GM19467 (cell line): ENCODE results near the gene UBTD2.
"Not testable (repeated sequence)": the region's sequence is repeated elsewhere in the genome, so short reads cannot be mapped to it uniquely, and the experiment has no call there.

ENCODE experiments used
- ATAC-seq: cut with Tn5 transposase; IDR thresholded peaks from one replicate; pipeline ENCODE4 v1.9.1; 2021; ENCODE audit warnings: mild to moderate bottlenecking, moderate library complexity; ENCODE audit not compliant: unreplicated experiment

UBTD2 gene

DNA sequence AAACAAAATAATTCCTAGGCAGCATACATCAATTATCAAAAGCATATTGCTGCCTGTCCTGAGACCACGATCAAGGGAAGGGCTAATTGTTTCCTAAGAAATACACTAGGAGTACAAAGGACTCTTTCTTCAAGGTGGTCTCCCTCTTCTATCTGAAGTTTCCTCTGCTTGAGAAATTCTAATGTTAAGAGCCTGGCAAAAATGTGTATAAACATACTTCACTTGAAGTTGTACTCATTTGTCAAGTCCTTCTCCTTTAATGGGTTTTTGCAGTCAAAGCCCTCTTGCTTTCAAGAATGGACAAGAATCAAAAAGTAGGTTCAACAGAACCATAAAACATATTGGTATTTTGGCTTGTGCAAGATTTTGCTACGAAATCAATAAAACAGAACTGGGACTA is 31.1 kb downstream of the UBTD2 start:
- ATAC-seq, result no peak

DNA sequence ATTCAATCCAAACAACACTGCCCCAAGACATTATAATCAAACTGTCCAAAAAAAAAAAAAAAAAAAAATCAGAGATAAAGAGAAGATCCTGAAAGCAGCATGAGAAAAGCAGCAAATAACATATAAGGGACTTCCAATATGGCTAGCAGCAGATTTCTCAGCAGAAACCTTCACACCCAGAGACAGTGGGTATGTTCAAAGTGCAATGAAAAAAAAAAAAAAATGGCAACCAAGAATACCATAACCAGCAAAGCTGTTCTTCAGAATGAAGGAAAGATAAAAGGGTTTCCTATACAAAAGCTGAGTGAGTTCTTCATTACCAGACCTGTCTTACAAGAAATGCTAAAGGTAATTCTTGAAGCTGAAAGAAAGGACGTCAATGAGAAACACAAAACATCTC is 32.1 kb downstream of the UBTD2 start:
- no peak for ATAC-seq

DNA sequence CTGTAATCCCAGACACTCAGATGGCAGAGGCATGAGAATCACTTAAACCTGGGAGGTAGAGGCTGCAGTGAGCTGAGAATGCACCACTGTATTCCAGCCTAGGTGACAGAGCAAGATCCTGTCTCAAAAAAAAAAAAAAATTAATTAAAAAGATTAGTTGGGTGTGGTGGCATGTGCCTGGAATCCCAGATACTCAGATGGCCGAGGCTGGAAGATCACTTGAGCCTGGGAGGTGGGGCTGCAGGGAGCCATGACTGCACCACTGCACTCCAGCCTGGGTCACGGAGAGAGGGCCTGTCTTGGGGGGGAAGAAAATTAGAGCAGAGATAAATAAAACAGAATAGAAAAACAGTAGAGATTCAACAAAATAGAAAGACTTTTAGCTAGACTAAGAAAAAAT is 34.9 kb downstream of the UBTD2 start:
- ATAC-seq, result no peak

DNA sequence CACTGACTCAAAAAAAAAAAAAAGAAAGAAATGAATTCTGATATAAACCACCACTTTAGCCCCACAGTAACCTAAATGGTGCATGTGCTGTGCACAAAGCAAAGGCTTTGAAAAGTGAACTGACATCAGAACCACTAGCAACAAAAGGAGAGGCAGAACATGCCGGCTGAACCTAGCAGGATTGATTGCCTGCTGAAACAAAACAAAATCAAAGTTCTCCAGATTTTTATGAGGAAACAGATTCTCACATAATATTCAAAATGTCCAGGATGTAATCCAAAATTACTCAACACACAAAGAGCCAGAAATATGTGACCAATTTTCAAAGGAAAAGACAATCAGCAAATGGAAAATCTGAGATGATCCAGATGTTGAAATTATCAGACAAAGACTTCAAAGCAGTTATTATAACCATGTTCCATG is 37.9 kb downstream of the UBTD2 start:
- no peak for ATAC-seq

GRCh38 chr5:172245046-172245445 is 38.5 kb downstream of the UBTD2 start:
- ATAC-seq, result no peak

DNA sequence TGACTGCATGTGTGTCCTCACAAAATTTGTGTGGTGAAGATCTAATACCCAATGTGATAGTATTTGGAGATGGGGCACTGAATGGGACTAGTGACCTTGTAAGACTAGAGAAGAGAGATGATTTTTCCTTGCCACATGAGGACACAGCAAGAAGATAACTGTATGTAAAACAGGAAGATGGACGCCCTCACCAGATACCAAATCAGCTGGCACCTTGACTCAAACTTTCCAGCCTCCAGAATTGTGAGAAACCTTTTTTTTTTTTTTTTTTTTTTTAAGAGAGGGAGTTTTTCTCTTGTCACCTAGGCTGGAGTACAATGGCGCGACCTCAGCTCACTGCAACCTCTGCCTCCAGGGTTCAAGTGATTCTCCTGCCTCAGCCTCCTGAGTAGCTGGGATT is 40.3 kb downstream of the UBTD2 start:
- no peak for ATAC-seq

DNA sequence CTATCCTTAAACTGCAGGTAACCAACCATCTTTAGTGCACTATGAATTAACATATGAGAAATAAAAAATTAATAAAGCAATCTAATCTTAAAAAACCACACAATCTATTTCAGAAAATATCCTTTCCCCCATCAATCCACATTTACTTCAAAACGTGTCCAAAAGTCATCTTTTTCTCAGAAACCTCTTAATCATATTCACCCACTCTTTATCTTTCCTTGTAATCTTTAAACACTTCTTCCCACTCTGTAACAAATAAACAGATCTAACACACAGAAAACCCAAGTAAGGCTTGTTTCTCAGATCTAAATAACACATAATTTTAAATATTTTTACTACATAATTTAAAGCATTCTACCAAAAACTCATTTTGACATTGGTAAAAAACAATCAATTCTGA is 45.2 kb downstream of the UBTD2 start:
- ATAC-seq, result no peak

GRCh38 chr5:172235827-172236736 is 47.5 kb downstream of the UBTD2 start:
- ATAC-seq, result no peak

- ATAC-seq, result peak; percentile 54
Measured at GRCh38 chr5:172235132-172235780, 48.3 kb downstream of the UBTD2 start.

- no peak for ATAC-seq
Measured at GRCh38 chr5:172234031-172234430, 49.5 kb downstream of the UBTD2 start.

- ATAC-seq, result no peak
Measured at GRCh38 chr5:172229904-172230303, 53.7 kb downstream of the UBTD2 start.

DNA sequence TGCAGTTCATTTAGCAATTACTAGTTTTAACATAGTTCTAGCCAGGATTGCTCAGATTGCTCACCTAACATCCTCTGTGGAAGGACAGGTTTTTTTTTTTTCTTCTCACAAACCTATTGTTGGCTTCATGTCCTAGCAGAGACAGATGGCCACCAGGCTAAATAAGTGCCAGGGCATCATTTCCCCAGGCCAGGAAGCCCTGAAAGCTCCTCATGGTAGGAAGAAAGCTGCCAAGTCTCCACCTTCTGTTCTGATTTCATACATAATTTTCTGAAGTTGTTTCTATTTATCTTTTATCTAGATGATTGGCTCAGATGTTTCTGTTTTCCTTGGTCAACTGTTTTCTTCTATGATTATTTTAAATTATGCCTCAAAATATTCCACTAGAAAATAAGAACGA is 58.6 kb downstream of the UBTD2 start:
- ATAC-seq, result no peak

DNA sequence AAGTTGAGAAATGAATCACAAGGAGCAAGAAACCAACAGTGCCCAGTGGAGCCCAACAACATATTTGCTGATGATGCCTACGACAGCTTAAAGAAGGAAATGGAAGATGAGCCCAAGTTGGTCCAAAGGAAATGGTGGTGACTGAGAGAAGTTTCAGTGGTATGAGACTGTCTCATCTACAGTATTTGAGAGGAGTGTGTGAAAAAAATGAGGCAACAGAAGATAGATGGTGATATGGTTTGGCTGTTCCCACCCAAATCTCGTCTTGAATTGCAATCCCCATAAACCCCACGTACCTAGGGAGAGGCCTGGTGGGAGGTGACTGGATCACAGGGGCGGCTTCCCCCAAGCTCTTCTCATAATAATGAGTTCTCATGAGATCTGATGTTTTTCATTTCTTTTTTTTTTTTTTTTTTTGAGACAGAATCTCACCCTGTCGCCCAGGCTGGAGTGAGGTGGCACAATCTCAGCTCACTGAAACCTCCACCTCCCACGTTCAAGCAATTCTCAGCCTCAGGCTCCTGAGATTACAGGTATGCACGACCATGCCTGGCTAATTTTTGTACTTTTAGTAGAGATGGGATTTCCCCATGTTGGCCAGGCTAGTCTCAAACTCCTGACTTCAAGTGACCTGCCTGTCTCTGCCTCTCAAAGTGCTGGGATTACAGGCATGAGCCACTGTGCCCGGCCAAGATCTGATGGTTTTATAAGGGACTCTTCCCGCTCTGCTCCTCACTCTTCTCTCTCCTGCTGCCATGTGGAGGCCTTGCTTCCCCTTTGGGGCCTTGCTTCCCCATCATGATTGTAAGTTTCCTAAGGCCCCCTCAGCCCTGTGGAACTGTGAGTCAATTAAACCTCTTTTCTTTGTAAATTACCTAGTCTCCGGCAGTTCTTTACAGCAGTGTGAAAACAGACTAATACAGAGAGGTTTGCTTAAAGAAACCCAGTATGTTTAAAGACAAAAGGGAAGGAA is 59.4 kb downstream of the UBTD2 start:
- peak; percentile 61 for ATAC-seq

- ATAC-seq, result no peak
Measured at GRCh38 chr5:172219296-172219695, 64.3 kb downstream of the UBTD2 start.

DNA sequence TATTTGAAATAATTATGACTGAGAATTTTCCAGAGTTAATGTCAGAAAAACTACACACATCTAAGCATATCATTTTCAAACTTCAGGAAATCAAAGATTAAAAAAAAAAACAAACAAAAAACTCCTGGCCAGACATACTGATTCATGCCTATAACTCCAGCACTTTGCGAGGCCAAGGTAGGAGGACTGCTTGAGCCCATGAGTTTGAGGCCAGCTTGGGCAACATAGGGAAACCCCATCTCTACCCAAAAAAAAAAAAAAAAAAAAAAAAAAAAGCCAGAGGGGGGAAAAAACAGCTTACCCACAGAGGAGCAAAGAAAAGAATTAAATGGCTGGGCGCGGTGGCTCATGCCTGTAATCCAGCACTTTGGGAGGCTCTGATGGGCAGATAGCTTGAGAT is 67.2 kb downstream of the UBTD2 start:
- ATAC-seq, result no peak

GRCh38 chr5:172213126-172213525 is 70.4 kb downstream of the UBTD2 start:
- ATAC-seq, result no peak

GRCh38 chr5:172211676-172212075 is 71.9 kb downstream of the UBTD2 start:
- no peak for ATAC-seq

- ATAC-seq, result no peak
Measured at GRCh38 chr5:172209714-172210113, 73.8 kb downstream of the UBTD2 start.

DNA sequence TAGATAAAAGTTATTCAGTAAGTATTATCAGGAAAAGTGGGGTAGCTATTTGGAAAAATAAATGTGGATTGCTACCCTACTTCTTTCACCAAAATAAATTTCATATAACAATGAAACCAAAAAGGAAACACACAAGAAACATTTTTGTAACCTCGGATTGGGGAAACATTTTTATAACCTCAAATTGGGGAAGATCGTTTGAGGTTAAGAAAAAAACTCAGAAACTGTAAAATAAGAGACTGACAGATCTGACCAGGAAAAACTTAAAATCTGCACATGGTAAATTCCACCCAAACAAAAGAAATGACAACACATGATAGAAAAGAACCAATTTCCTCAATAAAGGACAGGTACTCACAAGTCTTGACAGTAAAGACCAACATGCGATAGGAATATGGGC is 76.1 kb downstream of the UBTD2 start:
- no peak for ATAC-seq

DNA sequence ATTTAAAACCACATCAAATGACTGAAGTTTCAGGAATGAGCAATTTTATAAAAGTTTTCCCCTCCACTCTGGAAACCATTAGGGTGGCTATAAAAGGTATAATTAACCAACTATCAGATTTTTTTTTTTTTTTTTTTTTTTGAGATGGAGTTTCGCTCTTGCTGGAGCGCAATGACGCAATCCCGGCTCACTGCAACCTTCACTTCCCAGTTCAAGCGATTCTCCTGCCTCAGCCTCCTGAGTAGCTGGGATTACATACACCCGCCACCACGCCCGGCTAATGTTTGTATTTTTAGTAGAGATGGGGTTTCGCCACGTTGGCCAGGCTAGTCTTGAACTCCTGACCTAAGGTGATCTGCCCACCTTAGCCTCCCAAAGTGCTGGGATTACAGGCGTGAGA is 77.6 kb downstream of the UBTD2 start:
- ATAC-seq, result not testable (repeated sequence)

DNA sequence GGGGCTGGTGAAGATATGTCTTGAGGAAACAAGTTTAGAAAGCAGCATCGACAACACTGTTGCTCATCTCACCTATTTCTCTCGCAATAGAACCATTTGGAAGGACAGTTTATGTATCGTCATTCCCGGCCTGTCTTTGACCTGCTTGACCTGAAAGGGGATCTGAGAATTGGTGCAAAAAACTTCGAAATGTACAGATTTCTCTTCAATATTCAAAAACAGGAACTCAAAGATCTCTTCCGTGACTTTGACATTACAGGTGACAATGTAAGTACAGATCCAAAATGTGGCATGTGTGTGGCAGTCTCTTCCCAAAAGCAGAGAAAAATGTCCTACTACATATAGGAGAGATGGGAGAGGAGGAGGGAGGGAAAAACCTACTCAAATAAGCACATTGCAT is 83.1 kb downstream of the UBTD2 start:
- ATAC-seq, result no peak
